Heart right ventricle (tissue), 16 donors: ENCODE measurements around the gene CNPY1. TPM values are rescaled to one million over a fixed set of nuclear protein-coding genes. Genes with fewer than 3 reads are reported as not detected.

Experiments
- ATAC-seq, 8 donors: fragments of 200-7000 bp; cut with Tn5 transposase; one replicate each; pipeline ENCODE4 v1.9.1; 2020; ENCODE audit warnings: mild to moderate bottlenecking in 8 of 8, moderate library complexity in 8 of 8, moderate number of reproducible peaks in 1 of 8
- DNase-seq, 2 donors: peaks; one replicate each; pipeline ENCODE4 v3.0.0-alpha.2; 2020
- H3K27ac ChIP-seq, 10 donors: fragments of 200-600 bp; sonication (generic) in 2 of 10; one replicate each; pipeline versions ENCODE4 v1.5.0 to v1.8.0; 2020 to 2022; ENCODE audit warnings: mild to moderate bottlenecking in 3 of 10
- H3K27me3 ChIP-seq, 7 donors: fragments of 200-600 bp; one replicate each; pipeline ENCODE4 v1.8.0; 2021 to 2022; ENCODE audit warnings: mild to moderate bottlenecking in 2 of 7
- H3K36me3 ChIP-seq, 9 donors: fragments of 200-600 bp; sonication (generic) in 1 of 9; one replicate each; pipeline versions ENCODE4 v1.5.0 to v1.8.0; 2020 to 2022; ENCODE audit warnings: mild to moderate bottlenecking in 2 of 9
- H3K4me1 ChIP-seq, 9 donors: fragments of 200-600 bp; sonication (generic) in 1 of 9; one replicate each; pipeline versions ENCODE4 v1.5.0 to v1.8.0; 2020 to 2022; ENCODE audit warnings: mild to moderate bottlenecking in 4 of 9
- H3K4me3 ChIP-seq, 10 donors: fragments of 200-600 bp; sonication (generic) in 2 of 10; one replicate each; pipeline versions ENCODE4 v1.5.0 to v1.8.0; 2020 to 2022; ENCODE audit warnings: mild to moderate bottlenecking in 7 of 10, moderate library complexity in 2 of 10
- H3K9me3 ChIP-seq, 11 donors: fragments of 200-600 bp in 10 of 11; sonication (generic) in 2 of 11; one replicate each; pipeline versions ENCODE4 v1.5.0 to v1.8.0; 2013 to 2022; ENCODE audit warnings: mild to moderate bottlenecking in 2 of 11, control low read depth in 1 of 11, moderate library complexity in 1 of 11
- WGBS, 2 donors: extraction: QIAGEN DNeasy Blood & Tissue Kit; methylation state at CpG; one replicate each; pipeline ENCODE4 v1.1.7; 2013; ENCODE audit warnings: inconsistent platforms in 1 of 2; 5-methylcytosine and 5-hydroxymethylcytosine counted together
- intact Hi-C, 10 donors: fragments of 100-400 bp; cut with DNase I; formaldehyde crosslinking; loops; one replicate each; pipeline versions ENCODE4 v1.11.1 to v1.14.2; 2022
- polyA plus RNA-seq, 2 donors: library from polyadenylated mRNA; stranded (reverse); fragments of 200-250 nt; gene quantifications; one replicate each; pipeline ENCODE4 v1.2.3, GENCODE V29; 2013
- total RNA-seq, 10 donors: library from RNA; stranded (reverse); fragmentation: NEBNext Ultra II Directional in 3 of 10; extraction: Animal tissue kit (Norgen Biotek cat#: 25700) in 3 of 10; gene quantifications; one replicate each; pipeline versions ENCODE4 v1.2.1 to v1.2.4, GENCODE V29; 2021 to 2023
- TF ChIP-seq, protein P1 (sequence below), 9 donors: fragments of 200-600 bp; sonication (generic) in 2 of 9; IDR thresholded peaks; one replicate each; pipeline versions ENCODE4 v1.5.0 to v1.8.0; 2021 to 2022; ENCODE audit warnings: antibody characterized with exemption in 9 of 9, mild to moderate bottlenecking in 5 of 9, moderate library complexity in 1 of 9
- donor health status: Arrhythmogenic right ventricular cardiomyopathy.
- donor health status: ischemic (EF 13 %, LVEDD 7.1; RV severe dilation, severe dysfunction).
- donor health status: healthy with polysubstance abuse.
- donor health status: DM: no; HTN: yes; CAD: no.
- donor health status: DM: no; HTN: no; CAD: no.
- donor health status: ischemic (EF 25% LVEDD 6.9; RV normal size, moderate dysfunction).
- donor health status: ischemic (EF 25% LVEDD 5.7; RV mildly dilated, moderate dysfunction).
- donor health status: healthy.
- donor health status: DM: yes; HTN: yes; CAD: no.
- donor health status: Ischemic cardiomyopathy.
- donor health status: ischemic (EF 35%, LVEDD 5.7; RV mildly dilated, moderate dysfunction).
- donor health status: nonischemic (EF 11% LVEDD 7.7; RV severe dilation, severe dysfunction).
- donor health status: DM: yes; HTN: yes; CAD: no.
- donor health status: PGD.
- donor health status: ischemic (EF 29% LVEDD 5.4; RV normal size, mild dysfunction).
- donor health status: nonischemic (EF 23%, LVEDD 6.1; RV moderate dilation, normal function).

The CNPY1 gene
- total and polyA plus RNA-seq, 12 donors: not detected

GRCh38 chr7:155460926-155461613 lies 85.3 kb downstream of the CNPY1 start:
- H3K27ac ChIP-seq: no peak overlapping the region
- no peak for DNase-seq
- intact Hi-C loops: no loop called here
- ATAC-seq: no peak
- H3K4me1 ChIP-seq: peaks cover 11 to 39% (median 28%) of the 10 kb centered on the region in 9 donors
- H3K36me3 ChIP-seq: no peaks in the 10 kb centered on the region
- H3K4me3 ChIP-seq: no peak overlapping the region
- peaks cover 89 to 97% (median 96%) of the 10 kb centered on the region in 7 donors for H3K27me3 ChIP-seq
- no peaks in the 10 kb centered on the region for H3K9me3 ChIP-seq
- TF ChIP-seq, protein P1, sequence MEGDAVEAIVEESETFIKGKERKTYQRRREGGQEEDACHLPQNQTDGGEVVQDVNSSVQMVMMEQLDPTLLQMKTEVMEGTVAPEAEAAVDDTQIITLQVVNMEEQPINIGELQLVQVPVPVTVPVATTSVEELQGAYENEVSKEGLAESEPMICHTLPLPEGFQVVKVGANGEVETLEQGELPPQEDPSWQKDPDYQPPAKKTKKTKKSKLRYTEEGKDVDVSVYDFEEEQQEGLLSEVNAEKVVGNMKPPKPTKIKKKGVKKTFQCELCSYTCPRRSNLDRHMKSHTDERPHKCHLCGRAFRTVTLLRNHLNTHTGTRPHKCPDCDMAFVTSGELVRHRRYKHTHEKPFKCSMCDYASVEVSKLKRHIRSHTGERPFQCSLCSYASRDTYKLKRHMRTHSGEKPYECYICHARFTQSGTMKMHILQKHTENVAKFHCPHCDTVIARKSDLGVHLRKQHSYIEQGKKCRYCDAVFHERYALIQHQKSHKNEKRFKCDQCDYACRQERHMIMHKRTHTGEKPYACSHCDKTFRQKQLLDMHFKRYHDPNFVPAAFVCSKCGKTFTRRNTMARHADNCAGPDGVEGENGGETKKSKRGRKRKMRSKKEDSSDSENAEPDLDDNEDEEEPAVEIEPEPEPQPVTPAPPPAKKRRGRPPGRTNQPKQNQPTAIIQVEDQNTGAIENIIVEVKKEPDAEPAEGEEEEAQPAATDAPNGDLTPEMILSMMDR (IDR thresholded peaks at IDR 0.05): no peak
- 6 to 9% methylated on average over 8 of the region's 8 CpGs for WGBS, 2 donors

DNA sequence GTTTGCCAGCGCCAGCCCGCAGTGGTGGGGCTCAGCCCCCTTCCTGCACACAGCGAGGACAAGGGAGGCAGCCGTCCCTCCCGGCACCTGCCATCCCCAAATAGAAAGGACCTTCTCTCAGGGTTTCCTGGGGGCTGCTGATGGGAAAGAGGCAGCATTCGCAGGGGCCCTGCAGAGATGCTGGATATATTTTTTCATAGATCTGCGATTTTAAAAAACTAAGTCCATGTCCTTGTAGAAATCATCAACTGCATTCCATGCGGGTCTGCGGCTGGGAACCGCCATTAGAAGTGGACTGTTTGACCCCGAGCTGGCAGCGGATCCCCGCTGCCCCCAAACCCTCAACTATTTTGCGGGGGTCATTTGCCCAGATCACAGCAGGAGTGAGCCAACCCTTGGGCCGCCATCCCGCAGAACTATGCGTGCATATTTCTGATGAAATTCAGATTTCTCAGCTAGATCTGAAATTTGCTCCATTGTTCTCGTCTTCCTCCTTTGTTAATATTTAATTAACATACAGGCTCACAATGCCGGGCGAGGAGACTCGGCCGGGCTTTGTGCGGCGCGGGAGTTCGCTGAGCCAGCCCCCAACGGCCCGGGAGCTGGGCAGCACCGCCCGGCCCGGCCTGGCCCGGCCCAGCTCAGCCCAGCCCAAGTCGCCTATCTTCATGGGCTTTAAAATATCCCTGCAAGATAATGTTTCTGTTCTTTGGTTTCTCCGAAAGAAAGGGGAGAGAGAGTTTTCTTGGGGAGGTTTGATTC lies 86.5 kb downstream of the CNPY1 start:
- ATAC-seq (no peak), DNase-seq (no peak)
- H3K4me3 ChIP-seq: no peak overlapping the region
- H3K27me3 ChIP-seq: peaks cover 91 to 97% (median 96%) of the 10 kb centered on the region in 7 donors
- intact Hi-C loops: loop anchor here in 1 of 10 donors (10.0 kb wide), 1 partner anchor 75 kb away; no protein-coding TSS in a partner anchor
- no peaks in the 10 kb centered on the region for H3K9me3 ChIP-seq
- no peaks in the 10 kb centered on the region for H3K36me3 ChIP-seq
- peaks cover 11 to 34% (median 24%) of the 10 kb centered on the region in 9 donors for H3K4me1 ChIP-seq
- 5 to 7% methylated on average over 34 of the region's 34 CpGs for WGBS, 2 donors
- TF ChIP-seq, protein P1 (IDR thresholded peaks at IDR 0.05): no peak
- H3K27ac ChIP-seq: no peak overlapping the region

GRCh38 chr7:155458878-155459699 lies 87.3 kb downstream of the CNPY1 start:
- Histone ChIP-seq H3K4me3 (peak overlapping the region in 7 of 10 donors; percentile 3 to 35 (median 27)), H3K27ac (no peak overlapping the region), H3K9me3 (no peaks in the 10 kb centered on the region), H3K27me3 (peaks cover 91 to 97% (median 96%) of the 10 kb centered on the region in 7 donors), H3K4me1 (peaks cover 11 to 41% (median 32%) of the 10 kb centered on the region in 9 donors), H3K36me3 (no peaks in the 10 kb centered on the region)
- TF ChIP-seq, protein P1 (IDR thresholded peaks at IDR 0.05): no peak
- intact Hi-C loops: loop anchor here in 1 of 10 donors (10.0 kb wide), 1 partner anchor 74 kb away; no protein-coding TSS in a partner anchor
- ATAC-seq: no peak
- no peak for DNase-seq
- WGBS, 2 donors: 1 to 2% methylated on average over 67 to 68 of the region's 68 CpGs
